ENCODE data around the gene GALNT4.

The GALNT4 gene

GRCh38 chr12:89547101-89547500, 22.5 kb upstream of the GALNT4 start:
- Histone ChIP-seq H3K9me3 (ENCODE audit: insufficient read depth, low read depth, low read length) (no peaks in the 10 kb centered on the region), H3K27me3 (ENCODE audit: insufficient read depth, low read length) (no peaks in the 10 kb centered on the region), H3K9ac (ENCODE audit: low read depth, low read length) (no peak overlapping the region), H3K27ac (ENCODE audit: low read depth, low read length) (no peak overlapping the region), H3K4me3 (ENCODE audit: low read length) (no peak overlapping the region), H3K36me3 (ENCODE audit: insufficient read depth, low read length) (no peaks in the 10 kb centered on the region), H3K4me1 (ENCODE audit: insufficient read depth, low read length) (peaks cover 3% of the 10 kb centered on the region; the same call in 1 of the 2 replicates)
- 75% methylated on average over 4 of the region's 4 CpGs for WGBS

GRCh38 chr12:89546151-89546550, 21.6 kb upstream of the GALNT4 start:
- no peaks in the 10 kb centered on the region for H3K36me3 ChIP-seq (ENCODE audit: insufficient read depth, low read length)
- WGBS = 98% methylated on average over 3 of the region's 4 CpGs
- no peaks in the 10 kb centered on the region for H3K9me3 ChIP-seq (ENCODE audit: insufficient read depth, low read depth, low read length)
- no peak overlapping the region for H3K27ac ChIP-seq (ENCODE audit: low read depth, low read length)
- H3K27me3 ChIP-seq (ENCODE audit: insufficient read depth, low read length) = no peaks in the 10 kb centered on the region
- H3K4me1 ChIP-seq (ENCODE audit: insufficient read depth, low read length) = peaks cover 3% of the 10 kb centered on the region; the same call in 1 of the 2 replicates
- no peak overlapping the region for H3K4me3 ChIP-seq (ENCODE audit: low read length)
- no peak overlapping the region for H3K9ac ChIP-seq (ENCODE audit: low read depth, low read length)

GRCh38 chr12:89544681-89545184, 20.1 kb upstream of the GALNT4 start:
- H3K9ac ChIP-seq (ENCODE audit: low read depth, low read length) = no peak overlapping the region
- H3K4me1 ChIP-seq (ENCODE audit: insufficient read depth, low read length) = peaks cover 3% of the 10 kb centered on the region; the same call in 1 of the 2 replicates
- no peak overlapping the region for H3K4me3 ChIP-seq (ENCODE audit: low read length)
- H3K27ac ChIP-seq (ENCODE audit: low read depth, low read length) = no peak overlapping the region
- H3K9me3 ChIP-seq (ENCODE audit: insufficient read depth, low read depth, low read length) = no peaks in the 10 kb centered on the region
- no peaks in the 10 kb centered on the region for H3K27me3 ChIP-seq (ENCODE audit: insufficient read depth, low read length)
- no peaks in the 10 kb centered on the region for H3K36me3 ChIP-seq (ENCODE audit: insufficient read depth, low read length)
- 72% methylated on average over 6 of the region's 6 CpGs for WGBS

- Histone ChIP-seq H3K27ac (ENCODE audit: low read depth, low read length) (no peak overlapping the region), H3K9me3 (ENCODE audit: insufficient read depth, low read depth, low read length) (no peaks in the 10 kb centered on the region), H3K36me3 (ENCODE audit: insufficient read depth, low read length) (no peaks in the 10 kb centered on the region), H3K9ac (ENCODE audit: low read depth, low read length) (no peak overlapping the region), H3K4me1 (ENCODE audit: insufficient read depth, low read length) (peaks cover 3% of the 10 kb centered on the region; the same call in 1 of the 2 replicates), H3K27me3 (ENCODE audit: insufficient read depth, low read length) (no peaks in the 10 kb centered on the region), H3K4me3 (ENCODE audit: low read length) (no peak overlapping the region)
- 84% methylated on average over 1 of the region's 1 CpG for WGBS
These were observed 19.4 kb upstream of the GALNT4 start for GRCh38 chr12:89544022-89544421.

GRCh38 chr12:89542912-89543592, 18.5 kb upstream of the GALNT4 start:
- Histone ChIP-seq H3K27ac (ENCODE audit: low read depth, low read length) (no peak overlapping the region), H3K4me3 (ENCODE audit: low read length) (no peak overlapping the region), H3K9me3 (ENCODE audit: insufficient read depth, low read depth, low read length) (no peaks in the 10 kb centered on the region), H3K9ac (ENCODE audit: low read depth, low read length) (no peak overlapping the region), H3K4me1 (ENCODE audit: insufficient read depth, low read length) (peaks cover 3% of the 10 kb centered on the region; the same call in 1 of the 2 replicates), H3K27me3 (ENCODE audit: insufficient read depth, low read length) (no peaks in the 10 kb centered on the region), H3K36me3 (ENCODE audit: insufficient read depth, low read length) (no peaks in the 10 kb centered on the region)
- 23% methylated on average over 6 of the region's 6 CpGs for WGBS

- Histone ChIP-seq H3K9ac (ENCODE audit: low read depth, low read length) (no peak overlapping the region), H3K4me3 (ENCODE audit: low read length) (no peak overlapping the region), H3K4me1 (ENCODE audit: insufficient read depth, low read length) (peaks cover 3% of the 10 kb centered on the region; the same call in 1 of the 2 replicates), H3K9me3 (ENCODE audit: insufficient read depth, low read depth, low read length) (no peaks in the 10 kb centered on the region), H3K27me3 (ENCODE audit: insufficient read depth, low read length) (no peaks in the 10 kb centered on the region), H3K27ac (ENCODE audit: low read depth, low read length) (no peak overlapping the region), H3K36me3 (ENCODE audit: insufficient read depth, low read length) (no peaks in the 10 kb centered on the region)
- WGBS = 95% methylated on average over 2 of the region's 2 CpGs
These were observed 17.6 kb upstream of the GALNT4 start for GRCh38 chr12:89542236-89542635.

GRCh38 chr12:89540586-89540985, 16.0 kb upstream of the GALNT4 start:
- Histone ChIP-seq H3K36me3 (ENCODE audit: insufficient read depth, low read length) (no peaks in the 10 kb centered on the region), H3K9ac (ENCODE audit: low read depth, low read length) (no peak overlapping the region), H3K4me3 (ENCODE audit: low read length) (no peak overlapping the region), H3K27ac (ENCODE audit: low read depth, low read length) (no peak overlapping the region), H3K9me3 (ENCODE audit: insufficient read depth, low read depth, low read length) (no peaks in the 10 kb centered on the region), H3K4me1 (ENCODE audit: insufficient read depth, low read length) (peaks cover 3% of the 10 kb centered on the region; the same call in 1 of the 2 replicates), H3K27me3 (ENCODE audit: insufficient read depth, low read length) (no peaks in the 10 kb centered on the region)
- 81% methylated on average over 3 of the region's 3 CpGs for WGBS

- Histone ChIP-seq H3K36me3 (ENCODE audit: insufficient read depth, low read length) (no peaks in the 10 kb centered on the region), H3K9ac (ENCODE audit: low read depth, low read length) (no peak overlapping the region), H3K9me3 (ENCODE audit: insufficient read depth, low read depth, low read length) (no peaks in the 10 kb centered on the region), H3K27ac (ENCODE audit: low read depth, low read length) (no peak overlapping the region), H3K27me3 (ENCODE audit: insufficient read depth, low read length) (no peaks in the 10 kb centered on the region), H3K4me3 (ENCODE audit: low read length) (no peak overlapping the region), H3K4me1 (ENCODE audit: insufficient read depth, low read length) (peaks cover 3% of the 10 kb centered on the region; the same call in 1 of the 2 replicates)
- WGBS = 87% methylated on average over 5 of the region's 5 CpGs
These were observed 15.0 kb upstream of the GALNT4 start for GRCh38 chr12:89539426-89540223.

- no peak overlapping the region for H3K27ac ChIP-seq (ENCODE audit: low read depth, low read length)
- H3K36me3 ChIP-seq (ENCODE audit: insufficient read depth, low read length) = no peaks in the 10 kb centered on the region
- H3K4me1 ChIP-seq (ENCODE audit: insufficient read depth, low read length) = peaks cover 3% of the 10 kb centered on the region; the same call in 1 of the 2 replicates
- H3K9me3 ChIP-seq (ENCODE audit: insufficient read depth, low read depth, low read length) = no peaks in the 10 kb centered on the region
- WGBS = 94% methylated on average over 4 of the region's 4 CpGs
- no peaks in the 10 kb centered on the region for H3K27me3 ChIP-seq (ENCODE audit: insufficient read depth, low read length)
- no peak overlapping the region for H3K9ac ChIP-seq (ENCODE audit: low read depth, low read length)
- H3K4me3 ChIP-seq (ENCODE audit: low read length) = no peak overlapping the region
These were observed 14.3 kb upstream of the GALNT4 start for GRCh38 chr12:89538897-89539296.

GRCh38 chr12:89537389-89537788, 12.8 kb upstream of the GALNT4 start:
- Histone ChIP-seq H3K27ac (ENCODE audit: low read depth, low read length) (no peak overlapping the region), H3K27me3 (ENCODE audit: insufficient read depth, low read length) (no peaks in the 10 kb centered on the region), H3K4me1 (ENCODE audit: insufficient read depth, low read length) (no peaks in the 10 kb centered on the region), H3K9ac (ENCODE audit: low read depth, low read length) (no peak overlapping the region), H3K4me3 (ENCODE audit: low read length) (no peak overlapping the region), H3K36me3 (ENCODE audit: insufficient read depth, low read length) (no peaks in the 10 kb centered on the region), H3K9me3 (ENCODE audit: insufficient read depth, low read depth, low read length) (no peaks in the 10 kb centered on the region)
- WGBS = 85% methylated on average over 2 of the region's 3 CpGs

GRCh38 chr12:89529738-89530137, 5.1 kb upstream of the GALNT4 start:
- no peaks in the 10 kb centered on the region for H3K4me1 ChIP-seq (ENCODE audit: insufficient read depth, low read length)
- no peak overlapping the region for H3K4me3 ChIP-seq (ENCODE audit: low read length)
- H3K27ac ChIP-seq (ENCODE audit: low read depth, low read length) = no peak overlapping the region
- H3K27me3 ChIP-seq (ENCODE audit: insufficient read depth, low read length) = no peaks in the 10 kb centered on the region
- H3K9ac ChIP-seq (ENCODE audit: low read depth, low read length) = no peak overlapping the region
- H3K9me3 ChIP-seq (ENCODE audit: insufficient read depth, low read depth, low read length) = no peaks in the 10 kb centered on the region
- 78% methylated on average over 1 of the region's 1 CpG for WGBS
- no peaks in the 10 kb centered on the region for H3K36me3 ChIP-seq (ENCODE audit: insufficient read depth, low read length)

All from HUES64 (cell line).